ENCODE data around the gene MRPL48.
"Not testable (repeated sequence)": the region's sequence is repeated elsewhere in the genome, so short reads cannot be mapped to it uniquely, and the experiment has no call there.

MRPL48 gene

GRCh38 chr11:73779084-73779902 lies 8.4 kb upstream of the MRPL48 start:
- peak; percentile 98 for DNase-seq

DNA sequence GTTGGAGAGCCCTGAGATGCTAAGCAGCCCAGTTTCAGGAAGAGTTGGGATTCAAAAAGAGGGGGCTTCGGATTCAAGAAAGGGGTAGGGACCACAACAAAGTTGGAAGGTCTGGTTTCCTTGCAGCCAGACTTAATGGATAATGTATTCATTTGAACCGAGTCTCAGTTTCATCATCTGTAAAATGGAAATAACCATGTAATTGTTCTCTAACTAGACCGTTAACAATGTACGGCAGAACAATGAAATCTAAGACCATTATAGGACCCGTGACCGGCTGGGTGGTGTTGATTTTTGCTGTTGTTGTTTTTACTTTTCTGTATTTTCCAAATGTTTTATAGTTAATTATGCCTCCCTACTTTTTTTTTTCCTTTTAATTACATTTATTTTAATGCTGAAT lies 6.4 kb upstream of the MRPL48 start:
- no peak for DNase-seq

- DNase-seq, result no peak
These were observed 4.1 kb upstream of the MRPL48 start for GRCh38 chr11:73783483-73784020.

GRCh38 chr11:73784080-73784634 lies 3.5 kb upstream of the MRPL48 start:
- no peak for DNase-seq

DNA sequence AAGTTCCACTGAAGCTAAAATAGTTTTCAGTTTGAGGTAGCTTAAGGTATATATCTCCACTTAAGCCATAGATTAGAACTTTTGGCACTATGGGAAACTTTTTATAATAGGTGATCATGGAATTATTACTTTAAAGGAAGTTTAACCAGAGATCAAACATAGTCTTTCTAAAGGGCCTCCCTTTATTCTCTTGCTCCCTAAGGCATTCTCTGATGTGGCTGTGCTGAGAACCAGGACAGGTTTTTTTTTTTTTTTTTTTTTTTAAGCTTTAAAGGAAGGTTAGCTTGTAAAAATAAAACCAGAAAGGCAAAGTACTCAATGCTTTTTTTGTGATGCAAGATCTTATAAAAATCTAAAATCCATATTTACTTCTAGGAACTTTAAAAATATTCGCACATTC lies 2.9 kb upstream of the MRPL48 start:
- DNase-seq, result no peak

GRCh38 chr11:73785467-73785866 lies 2.2 kb upstream of the MRPL48 start:
- not testable (repeated sequence) for DNase-seq

DNA sequence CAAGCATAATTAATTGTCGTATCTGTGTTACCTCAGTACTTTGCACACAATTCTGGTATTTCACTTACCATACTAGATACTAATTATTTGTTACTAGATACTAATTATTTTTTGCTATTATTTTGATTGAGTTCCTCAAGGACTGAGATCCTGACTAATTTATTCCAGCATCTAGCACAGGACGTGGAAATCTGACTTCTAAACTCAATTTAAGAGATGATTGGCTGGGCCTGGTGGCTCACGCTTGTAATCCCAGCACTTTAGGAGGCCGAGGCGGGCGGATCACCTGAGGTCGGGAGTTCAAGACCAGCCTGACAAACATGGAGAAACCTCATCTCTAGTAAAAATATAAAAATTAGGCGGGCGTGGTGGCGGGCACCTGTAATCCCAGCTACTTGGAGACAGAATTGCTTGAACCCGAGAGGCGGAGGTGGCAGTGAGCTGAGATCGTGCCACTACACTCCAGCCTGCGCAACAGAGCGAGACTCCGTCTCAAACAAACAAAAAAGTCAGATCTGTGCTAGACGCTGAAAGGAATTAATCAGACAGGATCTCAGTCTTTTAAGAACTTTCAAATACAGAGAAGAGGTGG lies 527 bp upstream of the MRPL48 start:
- DNase-seq, result no peak

DNA sequence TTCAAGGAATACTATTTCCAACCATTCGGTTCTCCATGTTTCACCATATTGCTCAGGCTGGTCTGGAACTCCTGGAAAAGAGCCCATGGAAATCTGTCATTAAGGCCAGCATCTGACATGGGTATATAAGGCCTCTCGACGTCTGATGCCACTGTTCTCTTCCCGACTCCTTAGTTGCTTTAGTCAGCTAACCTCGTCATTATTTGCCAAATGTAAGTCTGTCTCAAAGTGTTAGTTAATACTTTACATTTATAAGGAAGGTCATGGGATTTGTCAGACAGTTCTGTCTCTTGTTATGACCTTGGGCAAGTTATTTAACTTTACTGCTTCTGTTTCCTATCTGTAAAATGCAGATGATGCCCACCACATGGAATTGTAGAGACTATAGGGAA lies 1.6 kb downstream of the MRPL48 start:
- no peak for DNase-seq

GRCh38 chr11:73792584-73792983 lies 4.9 kb downstream of the MRPL48 start:
- no peak for DNase-seq

DNA sequence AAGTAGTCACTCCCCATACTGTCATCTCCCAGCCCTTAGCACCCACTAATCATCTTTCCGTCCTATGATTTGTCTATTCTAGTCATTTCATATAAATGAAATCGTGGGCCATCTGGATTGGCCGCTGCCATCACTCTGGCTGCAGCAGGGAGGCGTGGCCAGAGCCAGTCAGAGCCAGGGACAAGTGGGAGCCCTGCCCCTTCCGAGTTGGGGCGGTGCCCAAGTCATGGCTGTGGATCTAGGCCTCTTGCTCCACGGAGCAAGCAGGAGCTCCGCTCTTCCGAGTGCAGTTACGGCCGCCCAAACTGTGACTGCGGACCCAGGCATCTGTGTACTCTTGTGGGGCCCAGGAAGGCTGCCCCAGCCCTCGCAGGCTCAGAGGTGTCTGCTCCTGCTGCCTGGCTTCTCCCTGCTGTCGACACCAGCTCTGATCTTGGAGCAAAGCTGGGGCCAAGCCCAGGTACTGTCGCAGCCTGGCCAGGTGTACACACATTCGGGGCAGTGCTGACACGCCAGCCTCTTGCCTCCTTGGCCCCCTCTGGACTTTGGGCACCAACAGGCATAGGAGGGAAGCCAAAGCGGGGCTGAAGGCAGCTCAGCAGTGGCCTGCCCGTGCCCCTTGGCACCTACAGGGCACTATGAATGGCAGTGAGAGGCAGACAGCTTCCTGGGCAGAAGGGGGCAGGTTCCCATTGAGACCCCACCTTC lies 8.4 kb downstream of the MRPL48 start:
- DNase-seq, result no peak

GRCh38 chr11:73797457-73797856 lies 9.8 kb downstream of the MRPL48 start:
- no peak for DNase-seq

- no peak for DNase-seq
These were observed 12.7 kb downstream of the MRPL48 start for GRCh38 chr11:73800276-73800806.

- DNase-seq, result no peak
These were observed 13.5 kb downstream of the MRPL48 start for GRCh38 chr11:73801136-73801535.

DNA sequence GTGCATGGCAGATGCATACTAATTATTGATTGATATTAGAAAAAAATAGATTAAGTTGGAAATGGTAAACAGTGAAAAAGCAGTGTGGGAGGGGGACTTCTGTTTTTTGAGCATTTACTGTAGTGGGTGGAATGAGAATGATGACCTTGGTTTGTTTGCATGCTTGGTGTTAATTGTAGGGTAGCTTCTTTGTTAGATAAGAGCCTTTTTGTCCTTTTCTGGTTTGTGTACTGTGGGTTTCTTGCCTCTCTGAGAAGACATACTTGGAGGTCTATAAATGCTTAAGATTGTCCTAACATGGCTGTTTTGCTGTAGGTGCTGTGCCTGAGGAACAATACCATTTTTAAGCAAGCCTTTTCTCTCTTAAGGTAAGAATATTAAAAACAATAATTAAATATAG lies 17.0 kb downstream of the MRPL48 start:
- DNase-seq, result no peak

- DNase-seq, result no peak
These were observed 20.4 kb downstream of the MRPL48 start for GRCh38 chr11:73808052-73808451.

- DNase-seq, result no peak
These were observed 23.0 kb downstream of the MRPL48 start for GRCh38 chr11:73810637-73811036.

- DNase-seq, result no peak
These were observed 24.6 kb downstream of the MRPL48 start for GRCh38 chr11:73812234-73812633.

DNA sequence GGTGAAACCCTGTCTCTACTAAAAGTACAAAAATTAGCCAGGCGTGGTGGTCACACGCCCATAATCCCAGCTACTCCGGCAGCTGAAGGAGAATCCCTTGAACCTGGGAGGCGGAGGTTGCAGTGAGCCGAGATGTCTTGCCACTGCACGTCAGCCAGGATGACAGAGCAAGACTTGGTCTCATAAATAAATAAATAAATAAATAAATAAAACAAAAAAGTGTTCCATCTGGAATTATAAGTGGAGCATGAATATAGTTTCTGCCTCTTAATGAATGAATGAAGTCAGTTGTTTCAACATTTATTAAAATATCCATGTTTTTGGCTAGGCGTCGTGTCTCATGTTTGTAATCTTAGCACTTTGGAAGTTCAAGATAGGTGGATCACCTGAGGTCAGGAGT lies 27.1 kb downstream of the MRPL48 start:
- no peak for DNase-seq

GRCh38 chr11:73818846-73819245 lies 31.2 kb downstream of the MRPL48 start:
- DNase-seq, result no peak

- DNase-seq, result no peak
These were observed 42.6 kb downstream of the MRPL48 start for GRCh38 chr11:73830261-73830660.

- no peak for DNase-seq
These were observed 45.4 kb downstream of the MRPL48 start for GRCh38 chr11:73833067-73833466.

DNA sequence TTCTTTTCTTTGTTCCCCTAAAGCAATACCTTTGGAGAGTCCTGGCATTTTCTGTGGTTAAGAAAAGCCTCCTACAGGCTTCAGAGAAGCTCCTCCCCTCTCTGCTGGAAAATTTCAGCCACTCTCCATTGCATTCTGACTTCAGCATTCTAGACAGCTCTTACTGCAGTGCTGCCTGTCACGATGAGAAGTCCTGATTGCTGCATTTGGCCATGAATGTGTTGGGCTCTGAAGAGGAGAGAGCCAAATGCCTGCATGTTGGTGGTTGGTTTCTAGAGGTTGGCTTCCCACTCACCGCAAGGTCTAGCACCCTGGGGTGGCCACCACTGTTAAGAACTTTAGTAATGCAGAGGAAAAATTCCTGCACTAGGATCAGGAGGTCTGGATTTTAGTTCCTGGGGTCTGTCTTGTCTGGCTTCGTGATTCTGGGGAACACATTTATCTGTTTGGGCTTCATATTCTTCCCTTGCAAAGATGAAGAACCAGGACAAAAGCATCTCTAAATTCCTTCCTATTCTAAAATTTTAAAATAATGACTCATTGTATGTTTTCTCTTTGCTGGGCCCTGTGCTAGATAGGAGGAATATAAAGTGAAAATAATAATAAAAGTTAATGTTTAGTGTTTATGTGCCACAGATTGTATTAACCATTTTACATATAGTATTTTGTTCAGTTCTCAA lies 50.9 kb downstream of the MRPL48 start:
- no peak for DNase-seq

DNA sequence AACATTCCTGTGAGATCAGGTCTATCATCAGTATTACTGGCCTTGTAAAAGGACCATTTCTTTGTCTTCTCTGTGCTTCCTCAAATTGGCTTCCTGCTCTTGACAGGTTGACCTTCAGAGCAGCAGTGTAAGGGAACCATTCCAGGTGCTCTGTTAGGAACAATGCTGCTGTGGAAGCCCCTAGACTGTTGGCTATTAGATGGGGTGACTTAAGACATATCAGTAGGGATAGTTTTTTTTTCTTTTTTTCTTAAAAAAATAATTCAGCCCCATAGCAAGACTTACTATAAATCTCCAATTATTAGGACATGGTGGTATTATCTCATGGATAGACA lies 51.4 kb downstream of the MRPL48 start:
- DNase-seq, result no peak
